ENCODE measurements around the gene KDM5A. TPM values are rescaled to one million over a fixed set of nuclear protein-coding genes. Genes with fewer than 3 reads are reported as not detected.

KDM5A gene
- polyA plus RNA-seq, 1 donor from 2014 or later: 11.2 TPM

DNA sequence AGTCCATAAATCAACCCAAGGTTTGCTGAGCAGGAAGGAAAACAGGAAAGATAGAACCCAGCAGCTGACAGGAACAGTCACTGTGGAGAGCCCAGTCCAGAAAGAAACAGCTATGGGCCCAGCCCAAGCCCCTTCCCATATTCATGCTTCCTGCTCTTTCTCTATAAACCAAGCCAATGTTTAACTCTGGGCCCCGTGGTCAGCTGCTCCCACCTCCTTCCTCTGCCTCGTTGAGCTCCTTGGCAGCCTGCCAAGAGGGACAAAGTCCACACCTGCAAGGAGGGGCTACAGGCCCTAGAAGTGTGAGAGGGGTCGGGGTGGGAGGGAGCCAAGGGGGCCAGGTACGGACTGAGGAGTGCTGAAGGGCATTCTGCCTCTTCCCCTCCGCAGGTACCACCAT is 136.5 kb downstream of the KDM5A start:
- Histone ChIP-seq H3K9me2 (ENCODE audit: insufficient read depth, low read length) (no peaks in the 10 kb centered on the region), H3K27me3 (ENCODE audit: insufficient read depth, low read depth, low read length) (no peaks in the 10 kb centered on the region), H4K20me1 (ENCODE audit: insufficient read depth) (no peaks in the 10 kb centered on the region), H3K4me2 (ENCODE audit: low read length) (no peak overlapping the region), H3K9me3 (ENCODE audit: low read length) (no peaks in the 10 kb centered on the region), H2AFZ (ENCODE audit: low read depth, low read length) (no peak overlapping the region), H3K9ac (ENCODE audit: low read length) (no peak overlapping the region), H3K27ac (ENCODE audit: low read length) (no peak overlapping the region), H3K79me2 (replicated peaks; ENCODE audit: insufficient read depth, low read length) (no peaks in the 10 kb centered on the region), H3F3A (ENCODE audit: insufficient read depth, low read length, poor library complexity, severe bottlenecking) (no peaks in the 10 kb centered on the region), H3K4me3 (ENCODE audit: low read length) (no peak overlapping the region), H3K36me3 (ENCODE audit: insufficient read depth, low read length) (no peaks in the 10 kb centered on the region)
- TF ChIP-seq, protein P1, sequence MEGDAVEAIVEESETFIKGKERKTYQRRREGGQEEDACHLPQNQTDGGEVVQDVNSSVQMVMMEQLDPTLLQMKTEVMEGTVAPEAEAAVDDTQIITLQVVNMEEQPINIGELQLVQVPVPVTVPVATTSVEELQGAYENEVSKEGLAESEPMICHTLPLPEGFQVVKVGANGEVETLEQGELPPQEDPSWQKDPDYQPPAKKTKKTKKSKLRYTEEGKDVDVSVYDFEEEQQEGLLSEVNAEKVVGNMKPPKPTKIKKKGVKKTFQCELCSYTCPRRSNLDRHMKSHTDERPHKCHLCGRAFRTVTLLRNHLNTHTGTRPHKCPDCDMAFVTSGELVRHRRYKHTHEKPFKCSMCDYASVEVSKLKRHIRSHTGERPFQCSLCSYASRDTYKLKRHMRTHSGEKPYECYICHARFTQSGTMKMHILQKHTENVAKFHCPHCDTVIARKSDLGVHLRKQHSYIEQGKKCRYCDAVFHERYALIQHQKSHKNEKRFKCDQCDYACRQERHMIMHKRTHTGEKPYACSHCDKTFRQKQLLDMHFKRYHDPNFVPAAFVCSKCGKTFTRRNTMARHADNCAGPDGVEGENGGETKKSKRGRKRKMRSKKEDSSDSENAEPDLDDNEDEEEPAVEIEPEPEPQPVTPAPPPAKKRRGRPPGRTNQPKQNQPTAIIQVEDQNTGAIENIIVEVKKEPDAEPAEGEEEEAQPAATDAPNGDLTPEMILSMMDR (IDR thresholded peaks at IDR 0.05; ENCODE audit: poor library complexity, severe bottlenecking): no peak
- TF ChIP-seq, protein P2, sequence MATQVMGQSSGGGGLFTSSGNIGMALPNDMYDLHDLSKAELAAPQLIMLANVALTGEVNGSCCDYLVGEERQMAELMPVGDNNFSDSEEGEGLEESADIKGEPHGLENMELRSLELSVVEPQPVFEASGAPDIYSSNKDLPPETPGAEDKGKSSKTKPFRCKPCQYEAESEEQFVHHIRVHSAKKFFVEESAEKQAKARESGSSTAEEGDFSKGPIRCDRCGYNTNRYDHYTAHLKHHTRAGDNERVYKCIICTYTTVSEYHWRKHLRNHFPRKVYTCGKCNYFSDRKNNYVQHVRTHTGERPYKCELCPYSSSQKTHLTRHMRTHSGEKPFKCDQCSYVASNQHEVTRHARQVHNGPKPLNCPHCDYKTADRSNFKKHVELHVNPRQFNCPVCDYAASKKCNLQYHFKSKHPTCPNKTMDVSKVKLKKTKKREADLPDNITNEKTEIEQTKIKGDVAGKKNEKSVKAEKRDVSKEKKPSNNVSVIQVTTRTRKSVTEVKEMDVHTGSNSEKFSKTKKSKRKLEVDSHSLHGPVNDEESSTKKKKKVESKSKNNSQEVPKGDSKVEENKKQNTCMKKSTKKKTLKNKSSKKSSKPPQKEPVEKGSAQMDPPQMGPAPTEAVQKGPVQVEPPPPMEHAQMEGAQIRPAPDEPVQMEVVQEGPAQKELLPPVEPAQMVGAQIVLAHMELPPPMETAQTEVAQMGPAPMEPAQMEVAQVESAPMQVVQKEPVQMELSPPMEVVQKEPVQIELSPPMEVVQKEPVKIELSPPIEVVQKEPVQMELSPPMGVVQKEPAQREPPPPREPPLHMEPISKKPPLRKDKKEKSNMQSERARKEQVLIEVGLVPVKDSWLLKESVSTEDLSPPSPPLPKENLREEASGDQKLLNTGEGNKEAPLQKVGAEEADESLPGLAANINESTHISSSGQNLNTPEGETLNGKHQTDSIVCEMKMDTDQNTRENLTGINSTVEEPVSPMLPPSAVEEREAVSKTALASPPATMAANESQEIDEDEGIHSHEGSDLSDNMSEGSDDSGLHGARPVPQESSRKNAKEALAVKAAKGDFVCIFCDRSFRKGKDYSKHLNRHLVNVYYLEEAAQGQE (IDR thresholded peaks at IDR 0.05; ENCODE audit: borderline replicate concordance): no peak
- no peak for TF ChIP-seq EP300 (conservative IDR thresholded peaks at IDR 0.05; ENCODE audit: poor library complexity, severe bottlenecking)
- no peak for TF ChIP-seq MXI1 (conservative IDR thresholded peaks at IDR 0.05; ENCODE audit: poor library complexity, severe bottlenecking)
- TF ChIP-seq RAD21 (conservative IDR thresholded peaks at IDR 0.05): no peak
- TF ChIP-seq SMC3 (conservative IDR thresholded peaks at IDR 0.05; ENCODE audit: poor library complexity): no peak
- TF ChIP-seq POLR2AphosphoS5 (IDR thresholded peaks at IDR 0.05): no peak
- no peak for TF ChIP-seq TAF1 (IDR thresholded peaks at IDR 0.05; ENCODE audit: low read depth)
- TF ChIP-seq EZH2 (IDR thresholded peaks at IDR 0.05; ENCODE audit: borderline replicate concordance, insufficient read depth, low read length, poor library complexity, severe bottlenecking): no peak

DNA sequence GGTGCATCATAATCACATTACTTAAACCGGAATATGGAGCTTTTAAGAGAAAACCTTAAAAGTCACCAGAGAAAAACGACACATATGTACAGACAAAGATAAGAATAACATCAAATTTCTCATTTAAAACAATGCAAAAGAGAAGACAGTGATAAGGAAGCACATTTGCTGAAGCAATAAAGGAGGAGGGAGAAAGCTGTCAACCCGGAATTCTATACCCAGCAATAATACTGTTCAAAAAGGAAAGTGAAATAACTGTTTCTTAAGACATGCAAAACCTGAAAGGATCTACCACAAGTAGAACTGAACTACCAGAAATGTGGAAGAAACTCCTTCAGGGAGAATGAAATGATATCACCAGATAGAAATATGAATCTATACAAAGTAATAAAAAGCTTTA is 141.8 kb downstream of the KDM5A start:
- Histone ChIP-seq H3K36me3 (ENCODE audit: insufficient read depth, low read length) (no peaks in the 10 kb centered on the region), H3K27ac (ENCODE audit: low read length) (no peak overlapping the region), H3K9me3 (ENCODE audit: low read length) (no peaks in the 10 kb centered on the region), H3K4me2 (ENCODE audit: low read length) (no peak overlapping the region), H3K79me2 (replicated peaks; ENCODE audit: insufficient read depth, low read length) (no peaks in the 10 kb centered on the region), H3K9ac (ENCODE audit: low read length) (no peak overlapping the region), H3K27me3 (ENCODE audit: insufficient read depth, low read depth, low read length) (no peaks in the 10 kb centered on the region), H3K9me2 (ENCODE audit: insufficient read depth, low read length) (no peaks in the 10 kb centered on the region), H3F3A (ENCODE audit: insufficient read depth, low read length, poor library complexity, severe bottlenecking) (no peaks in the 10 kb centered on the region), H4K20me1 (ENCODE audit: insufficient read depth) (no peaks in the 10 kb centered on the region), H3K4me3 (ENCODE audit: low read length) (no peak overlapping the region), H2AFZ (ENCODE audit: low read depth, low read length) (no peak overlapping the region)
- TF ChIP-seq SMC3 (conservative IDR thresholded peaks at IDR 0.05; ENCODE audit: poor library complexity): no peak
- TF ChIP-seq POLR2AphosphoS5 (IDR thresholded peaks at IDR 0.05): no peak
- TF ChIP-seq EP300 (conservative IDR thresholded peaks at IDR 0.05; ENCODE audit: poor library complexity, severe bottlenecking): no peak
- no peak for TF ChIP-seq EZH2 (IDR thresholded peaks at IDR 0.05; ENCODE audit: borderline replicate concordance, insufficient read depth, low read length, poor library complexity, severe bottlenecking)
- TF ChIP-seq MXI1 (conservative IDR thresholded peaks at IDR 0.05; ENCODE audit: poor library complexity, severe bottlenecking): no peak
- TF ChIP-seq, protein P2 (IDR thresholded peaks at IDR 0.05; ENCODE audit: borderline replicate concordance): no peak
- no peak for TF ChIP-seq RAD21 (conservative IDR thresholded peaks at IDR 0.05)
- TF ChIP-seq, protein P1 (IDR thresholded peaks at IDR 0.05; ENCODE audit: poor library complexity, severe bottlenecking): no peak
- TF ChIP-seq TAF1 (IDR thresholded peaks at IDR 0.05; ENCODE audit: low read depth): no peak
